Measurements from ENCODE around the gene COL28A1.
A peak's percentile ranks its signal among the peaks of the same experiment; 100 is the strongest.

COL28A1 gene

GRCh38 chr7:7369134-7369533 is 166.5 kb downstream of the COL28A1 start:
- in situ Hi-C loops (cut with MboI; ENCODE audit: low pct_unique_long_range_greater_than_20kb, low sequenced_read_pairs, unreplicated experiment) = no loop called here
- no peak for DNase-seq (ENCODE audit: low spot score)
- no peak for TF ChIP-seq CTCF (IDR thresholded peaks at IDR 0.05; ENCODE audit: extremely low read depth, insufficient read depth, missing control alignments)

GRCh38 chr7:7354674-7355073 is 181.0 kb downstream of the COL28A1 start:
- TF ChIP-seq CTCF (IDR thresholded peaks at IDR 0.05; ENCODE audit: extremely low read depth, insufficient read depth, missing control alignments) = no peak
- in situ Hi-C loops (cut with MboI; ENCODE audit: low pct_unique_long_range_greater_than_20kb, low sequenced_read_pairs, unreplicated experiment) = no loop called here
- no peak for DNase-seq (ENCODE audit: low spot score)

GRCh38 chr7:7352845-7353244 is 182.8 kb downstream of the COL28A1 start:
- no peak for DNase-seq (ENCODE audit: low spot score)
- in situ Hi-C loops (cut with MboI; ENCODE audit: low pct_unique_long_range_greater_than_20kb, low sequenced_read_pairs, unreplicated experiment) = no loop called here
- TF ChIP-seq CTCF (IDR thresholded peaks at IDR 0.05; ENCODE audit: extremely low read depth, insufficient read depth, missing control alignments) = peak; percentile 14

- DNase-seq (ENCODE audit: low spot score) = no peak
- TF ChIP-seq CTCF (IDR thresholded peaks at IDR 0.05; ENCODE audit: extremely low read depth, insufficient read depth, missing control alignments) = no peak
- in situ Hi-C loops (cut with MboI; ENCODE audit: low pct_unique_long_range_greater_than_20kb, low sequenced_read_pairs, unreplicated experiment) = no loop called here
These were observed 183.8 kb downstream of the COL28A1 start for GRCh38 chr7:7351832-7352231.

GRCh38 chr7:7351156-7351555 is 184.5 kb downstream of the COL28A1 start:
- TF ChIP-seq CTCF (IDR thresholded peaks at IDR 0.05; ENCODE audit: extremely low read depth, insufficient read depth, missing control alignments) = no peak
- in situ Hi-C loops (cut with MboI; ENCODE audit: low pct_unique_long_range_greater_than_20kb, low sequenced_read_pairs, unreplicated experiment) = no loop called here
- DNase-seq (ENCODE audit: low spot score) = no peak

- no peak for TF ChIP-seq CTCF (IDR thresholded peaks at IDR 0.05; ENCODE audit: extremely low read depth, insufficient read depth, missing control alignments)
- no peak for DNase-seq (ENCODE audit: low spot score)
- in situ Hi-C loops (cut with MboI; ENCODE audit: low pct_unique_long_range_greater_than_20kb, low sequenced_read_pairs, unreplicated experiment) = no loop called here
These were observed 186.5 kb downstream of the COL28A1 start for GRCh38 chr7:7349156-7349555.

GRCh38 chr7:7347045-7347444 is 188.6 kb downstream of the COL28A1 start:
- no peak for DNase-seq (ENCODE audit: low spot score)
- no peak for TF ChIP-seq CTCF (IDR thresholded peaks at IDR 0.05; ENCODE audit: extremely low read depth, insufficient read depth, missing control alignments)
- in situ Hi-C loops (cut with MboI; ENCODE audit: low pct_unique_long_range_greater_than_20kb, low sequenced_read_pairs, unreplicated experiment) = no loop called here

Measured in GM13977 (cell line).